ENCODE data around the gene NOXA1.
"Not testable (repeated sequence)": the region's sequence is repeated elsewhere in the genome, so short reads cannot be mapped to it uniquely, and the experiment has no call there.

Gene NOXA1, protein sequence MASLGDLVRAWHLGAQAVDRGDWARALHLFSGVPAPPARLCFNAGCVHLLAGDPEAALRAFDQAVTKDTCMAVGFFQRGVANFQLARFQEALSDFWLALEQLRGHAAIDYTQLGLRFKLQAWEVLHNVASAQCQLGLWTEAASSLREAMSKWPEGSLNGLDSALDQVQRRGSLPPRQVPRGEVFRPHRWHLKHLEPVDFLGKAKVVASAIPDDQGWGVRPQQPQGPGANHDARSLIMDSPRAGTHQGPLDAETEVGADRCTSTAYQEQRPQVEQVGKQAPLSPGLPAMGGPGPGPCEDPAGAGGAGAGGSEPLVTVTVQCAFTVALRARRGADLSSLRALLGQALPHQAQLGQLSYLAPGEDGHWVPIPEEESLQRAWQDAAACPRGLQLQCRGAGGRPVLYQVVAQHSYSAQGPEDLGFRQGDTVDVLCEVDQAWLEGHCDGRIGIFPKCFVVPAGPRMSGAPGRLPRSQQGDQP

DNA sequence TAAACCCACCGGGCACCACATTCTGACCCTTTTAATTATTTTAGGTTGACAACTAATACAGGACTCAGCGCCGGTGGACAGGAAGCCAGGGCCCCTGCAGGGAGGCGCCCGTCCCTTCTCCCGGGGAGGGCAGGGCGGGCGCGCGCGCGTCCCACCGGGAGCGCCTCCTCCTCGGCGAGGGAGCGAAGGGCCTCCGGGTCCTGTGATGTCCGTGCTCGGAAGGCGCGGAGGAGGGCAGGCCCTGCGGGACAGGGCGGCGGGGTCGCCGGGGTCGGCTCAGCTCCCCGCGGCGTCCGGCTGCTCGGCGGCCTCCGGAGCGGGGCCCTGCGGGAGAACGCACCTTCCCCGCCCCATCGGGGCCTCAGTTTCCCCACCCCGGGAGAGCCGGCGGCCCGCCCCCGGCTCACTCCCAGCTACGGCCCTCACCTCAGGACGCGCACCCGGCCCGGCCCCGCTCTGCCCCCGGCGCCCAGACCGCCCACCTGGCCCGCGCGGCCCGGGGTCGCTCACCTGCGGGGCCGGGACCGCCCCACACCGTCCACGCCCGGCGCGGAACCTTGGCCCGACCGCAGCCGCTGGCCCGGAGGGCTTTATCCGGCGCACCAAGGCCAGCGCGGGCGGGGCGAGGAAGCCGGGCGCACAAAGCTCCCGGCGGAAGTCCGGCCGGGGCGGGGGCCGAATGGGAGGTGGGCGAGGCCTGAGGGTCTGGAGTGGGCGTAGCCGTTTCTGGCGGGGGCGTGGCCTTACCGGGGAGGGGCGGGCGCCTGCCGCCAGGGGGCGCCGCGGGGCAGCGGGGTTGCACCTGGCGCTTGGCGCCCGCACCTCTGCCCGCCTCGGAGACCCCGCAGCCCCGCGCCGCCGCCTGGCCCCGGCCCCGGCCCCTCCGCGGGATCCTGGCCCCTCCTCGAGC lies at the start of gene NOXA1, which contains the start of gene EXD3:
TSS of gene NOXA1 (plus strand) at position 790 of the 910 bp plus-strand sequence. CDS start 137 bp downstream, outside the sequence.
TSS of gene EXD3 (minus strand) at position 559 of the 910 bp plus-strand sequence. CDS start 27,805 bp downstream, outside the sequence.
- Mint-ChIP-seq H3K27me3 (ENCODE audit: low read depth, poor library complexity) (peaks cover 19% of the 10 kb centered on the region), H3K36me3 (ENCODE audit: low read depth) (no peaks in the 10 kb centered on the region), H3K4me1 (peaks cover 29% of the 10 kb centered on the region), H3K4me3 (peak within 1 kb of the TSS; percentile 93), H3K27ac (no peak within 1 kb of the TSS), H3K9me3 (no peaks in the 10 kb centered on the region)
- TF ChIP-seq, protein P1, sequence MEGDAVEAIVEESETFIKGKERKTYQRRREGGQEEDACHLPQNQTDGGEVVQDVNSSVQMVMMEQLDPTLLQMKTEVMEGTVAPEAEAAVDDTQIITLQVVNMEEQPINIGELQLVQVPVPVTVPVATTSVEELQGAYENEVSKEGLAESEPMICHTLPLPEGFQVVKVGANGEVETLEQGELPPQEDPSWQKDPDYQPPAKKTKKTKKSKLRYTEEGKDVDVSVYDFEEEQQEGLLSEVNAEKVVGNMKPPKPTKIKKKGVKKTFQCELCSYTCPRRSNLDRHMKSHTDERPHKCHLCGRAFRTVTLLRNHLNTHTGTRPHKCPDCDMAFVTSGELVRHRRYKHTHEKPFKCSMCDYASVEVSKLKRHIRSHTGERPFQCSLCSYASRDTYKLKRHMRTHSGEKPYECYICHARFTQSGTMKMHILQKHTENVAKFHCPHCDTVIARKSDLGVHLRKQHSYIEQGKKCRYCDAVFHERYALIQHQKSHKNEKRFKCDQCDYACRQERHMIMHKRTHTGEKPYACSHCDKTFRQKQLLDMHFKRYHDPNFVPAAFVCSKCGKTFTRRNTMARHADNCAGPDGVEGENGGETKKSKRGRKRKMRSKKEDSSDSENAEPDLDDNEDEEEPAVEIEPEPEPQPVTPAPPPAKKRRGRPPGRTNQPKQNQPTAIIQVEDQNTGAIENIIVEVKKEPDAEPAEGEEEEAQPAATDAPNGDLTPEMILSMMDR (IDR thresholded peaks at IDR 0.05), result no peak
- peak; percentile 97 for DNase-seq

DNA sequence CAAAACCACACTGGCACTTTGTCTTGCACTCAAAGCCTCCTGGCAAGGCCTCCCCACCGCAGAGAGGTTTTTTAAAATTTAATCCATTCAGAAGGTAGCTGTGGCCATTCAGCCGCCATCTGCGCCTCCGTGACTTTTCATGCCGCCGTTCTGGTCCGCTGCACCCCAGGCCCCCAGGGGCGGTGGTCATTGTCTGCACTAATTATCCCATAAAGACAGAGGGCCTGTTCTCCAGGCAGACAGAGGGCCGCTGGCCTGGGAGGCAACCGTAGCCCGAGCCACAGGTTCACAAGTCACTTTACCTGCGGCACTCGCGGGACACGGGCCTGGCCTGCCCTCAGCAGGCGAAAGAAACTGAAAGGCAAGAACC lies 49.6 kb upstream of the NOXA1 start:
- Mint-ChIP-seq H3K9me3 (peaks cover 29% of the 10 kb centered on the region), H3K27me3 (ENCODE audit: low read depth, poor library complexity) (no peaks in the 10 kb centered on the region), H3K4me3 (no peak overlapping the region), H3K4me1 (peaks cover 12% of the 10 kb centered on the region), H3K36me3 (ENCODE audit: low read depth) (peaks cover 31% of the 10 kb centered on the region), H3K27ac (peak overlapping the region; percentile 87)
- TF ChIP-seq, protein P1 (IDR thresholded peaks at IDR 0.05), result no peak
- peak; percentile 60 for DNase-seq

DNA sequence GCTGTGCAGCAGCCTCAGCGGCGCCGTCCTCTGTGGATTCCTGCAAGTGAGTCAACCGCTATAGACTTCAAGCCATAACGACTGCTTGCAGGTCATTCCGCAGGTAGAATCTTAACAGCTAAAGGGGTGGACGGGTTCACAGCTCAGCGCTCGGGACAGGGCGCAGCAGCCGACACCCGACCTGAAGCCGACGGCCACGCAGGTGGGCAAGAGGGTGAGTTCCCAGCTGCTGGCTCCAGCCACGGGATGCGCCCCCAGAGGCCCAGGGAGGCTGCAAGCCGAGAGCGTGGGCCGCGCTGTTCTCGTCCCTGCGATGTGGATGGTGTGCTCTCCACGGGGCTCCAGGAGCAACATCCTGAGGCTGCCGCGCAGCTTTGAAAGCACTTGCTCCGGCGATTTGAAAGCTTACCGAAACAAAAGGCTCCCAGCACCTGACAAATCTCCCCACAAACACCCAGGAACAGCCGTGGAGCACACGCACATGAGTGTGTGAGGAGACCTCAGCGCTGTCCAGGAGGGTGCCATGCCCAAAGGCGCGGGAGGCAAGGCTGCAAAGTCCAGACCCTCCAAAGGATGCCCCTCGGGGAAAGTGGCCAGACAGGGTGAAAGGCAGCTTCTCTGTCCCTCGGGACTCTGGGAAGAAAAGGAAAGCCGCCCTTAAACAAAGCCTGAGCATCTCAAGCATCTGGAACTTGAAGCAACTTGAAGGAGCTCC lies 48.9 kb upstream of the NOXA1 start:
- Mint-ChIP-seq H3K36me3 (ENCODE audit: low read depth) (peaks cover 34% of the 10 kb centered on the region), H3K4me3 (no peak overlapping the region), H3K9me3 (peaks cover 32% of the 10 kb centered on the region), H3K27me3 (ENCODE audit: low read depth, poor library complexity) (no peaks in the 10 kb centered on the region), H3K4me1 (peaks cover 12% of the 10 kb centered on the region), H3K27ac (no peak overlapping the region)
- TF ChIP-seq, protein P1 (IDR thresholded peaks at IDR 0.05), result no peak
- no peak for DNase-seq

DNA sequence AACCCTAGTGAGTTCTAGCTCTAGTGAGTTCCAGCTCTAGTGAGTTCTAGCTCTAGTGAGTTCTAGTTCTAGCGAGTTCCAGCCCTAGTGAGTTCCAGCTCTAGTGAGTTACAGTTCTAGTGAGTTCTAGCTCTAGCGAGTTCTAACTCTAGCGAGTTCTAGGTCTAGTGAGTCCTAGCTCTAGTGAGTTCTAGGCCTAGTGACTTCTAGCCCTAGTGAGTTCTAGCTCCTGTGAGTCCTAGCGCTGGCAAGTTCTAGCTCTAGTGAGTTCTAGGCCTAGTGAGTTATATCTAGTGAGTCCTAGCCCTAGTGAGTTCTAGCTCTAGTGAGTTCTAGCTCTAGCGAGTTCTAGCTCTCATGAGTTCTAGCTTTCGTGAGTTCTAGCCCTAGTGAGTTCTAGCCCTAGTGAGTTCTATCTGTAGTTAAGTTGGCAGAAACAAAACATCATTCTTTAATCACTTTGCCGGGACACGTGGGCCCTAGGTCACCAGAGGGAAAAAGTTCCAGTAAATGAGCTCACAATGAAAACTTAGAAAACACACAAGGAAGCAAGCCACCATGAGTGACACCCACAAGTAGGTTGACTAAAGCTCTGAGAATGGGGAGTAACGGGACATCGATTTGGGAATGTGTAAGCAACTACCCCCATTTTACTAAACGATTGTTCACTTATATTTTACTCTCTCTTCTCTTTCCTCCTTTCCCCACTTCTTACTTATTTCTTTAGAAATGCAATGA lies 47.7 kb upstream of the NOXA1 start:
- no peak for DNase-seq
- Mint-ChIP-seq H3K4me3 (no peak overlapping the region), H3K27ac (no peak overlapping the region), H3K27me3 (ENCODE audit: low read depth, poor library complexity) (no peaks in the 10 kb centered on the region), H3K9me3 (peaks cover 35% of the 10 kb centered on the region), H3K36me3 (ENCODE audit: low read depth) (peaks cover 37% of the 10 kb centered on the region), H3K4me1 (peaks cover 6% of the 10 kb centered on the region)
- TF ChIP-seq, protein P1 (IDR thresholded peaks at IDR 0.05), result no peak

DNA sequence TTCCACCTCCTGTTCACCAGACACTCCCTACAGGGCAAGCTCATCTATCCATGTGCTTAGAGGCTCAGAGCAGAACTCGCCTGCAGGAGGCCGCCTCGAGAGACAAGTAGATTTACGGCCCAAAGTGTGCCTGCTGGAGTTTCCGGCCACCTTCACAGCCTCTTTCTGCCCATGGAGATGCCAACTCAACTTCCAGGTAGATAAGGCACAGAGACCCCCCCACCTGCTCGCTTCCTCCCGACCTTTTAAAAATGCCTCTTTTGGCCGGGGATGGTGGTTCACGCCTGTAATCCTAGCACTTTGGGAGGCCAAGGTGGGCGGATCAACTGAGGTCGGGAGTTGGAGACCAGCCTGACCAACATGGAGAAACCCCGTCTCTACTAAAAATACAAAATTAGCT lies 46.8 kb upstream of the NOXA1 start:
- no peaks in the 10 kb centered on the region for H3K27me3 Mint-ChIP-seq (ENCODE audit: low read depth, poor library complexity)
- H3K4me1 Mint-ChIP-seq, result peaks cover 5% of the 10 kb centered on the region
- H3K4me3 Mint-ChIP-seq, result no peak overlapping the region
- H3K9me3 Mint-ChIP-seq, result peaks cover 35% of the 10 kb centered on the region
- no peak overlapping the region for H3K27ac Mint-ChIP-seq
- peaks cover 37% of the 10 kb centered on the region for H3K36me3 Mint-ChIP-seq (ENCODE audit: low read depth)
- TF ChIP-seq, protein P1 (IDR thresholded peaks at IDR 0.05), result no peak
- no peak for DNase-seq

DNA sequence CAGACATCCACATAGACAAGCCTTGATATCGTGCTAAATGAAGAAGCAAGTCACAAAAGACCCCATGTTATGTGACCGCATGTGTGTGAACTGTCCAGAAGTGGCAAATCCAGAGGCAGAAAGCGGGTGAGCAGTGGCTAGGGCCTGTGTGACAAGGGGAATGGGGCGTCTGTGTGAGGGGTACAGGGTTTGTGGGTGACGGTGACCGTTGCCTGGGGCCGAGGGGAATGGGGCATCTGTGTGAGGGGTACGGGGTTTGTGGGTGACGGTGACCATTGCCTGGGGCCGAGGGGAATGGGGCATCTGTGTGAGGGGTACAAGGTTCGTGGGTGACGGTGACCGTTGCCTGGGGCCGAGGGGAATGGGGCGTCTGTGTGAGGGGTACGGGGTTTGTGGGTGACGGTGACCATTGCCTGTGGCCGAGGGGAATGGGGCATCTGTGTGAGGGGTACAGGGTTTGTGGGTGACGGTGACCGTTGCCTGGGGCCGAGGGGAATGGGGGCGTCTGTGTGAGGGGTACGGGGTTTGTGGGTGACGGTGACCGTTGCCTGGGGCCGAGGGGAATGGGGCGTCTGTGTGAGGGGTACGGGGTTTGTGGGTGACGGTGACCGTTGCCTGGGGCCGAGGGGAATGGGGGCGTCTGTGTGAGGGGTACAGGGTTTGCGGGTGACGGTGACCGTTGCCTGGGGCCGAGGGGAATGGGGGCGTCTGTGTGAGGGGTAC lies 44.3 kb upstream of the NOXA1 start:
- H3K4me1 Mint-ChIP-seq; H3K27me3 Mint-ChIP-seq (ENCODE audit: low read depth, poor library complexity); H3K27ac Mint-ChIP-seq; DNase-seq; H3K4me3 Mint-ChIP-seq: not testable (repeated sequence)
- Mint-ChIP-seq H3K9me3 (peaks cover 32% of the 10 kb centered on the region), H3K36me3 (ENCODE audit: low read depth) (peaks cover 33% of the 10 kb centered on the region)

Data from nephron progenitor cell (in vitro differentiated cells).